Measurements from ENCODE around the gene NF1.

NF1 gene

DNA sequence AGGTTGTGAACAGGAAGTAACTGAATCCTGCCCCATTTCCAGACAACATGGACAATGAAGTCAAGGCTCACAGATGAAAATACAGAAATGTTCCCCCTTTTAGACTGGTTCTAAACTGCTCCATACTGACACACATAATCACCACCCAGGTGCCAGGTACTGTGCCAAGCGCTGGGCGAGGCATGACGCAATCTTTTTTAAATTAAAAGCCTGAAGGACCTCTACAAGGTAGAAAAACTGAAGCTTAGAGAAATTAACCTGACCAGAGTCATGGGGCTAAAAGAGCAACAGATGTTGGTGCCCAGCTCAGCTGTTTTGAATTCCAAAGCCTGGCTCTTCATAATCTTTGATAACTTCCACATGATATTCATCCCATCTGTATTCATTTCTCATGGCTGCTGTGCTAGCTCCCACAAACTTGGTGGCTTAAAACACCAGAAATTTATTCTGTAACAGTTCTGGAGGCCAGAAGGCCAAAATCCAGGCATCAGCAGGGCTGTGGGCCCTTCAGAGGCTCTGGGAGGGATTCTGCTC lies 291.8 kb downstream of the NF1 start:
- DNase-seq (ENCODE audit: low read depth) = no peak

DNA sequence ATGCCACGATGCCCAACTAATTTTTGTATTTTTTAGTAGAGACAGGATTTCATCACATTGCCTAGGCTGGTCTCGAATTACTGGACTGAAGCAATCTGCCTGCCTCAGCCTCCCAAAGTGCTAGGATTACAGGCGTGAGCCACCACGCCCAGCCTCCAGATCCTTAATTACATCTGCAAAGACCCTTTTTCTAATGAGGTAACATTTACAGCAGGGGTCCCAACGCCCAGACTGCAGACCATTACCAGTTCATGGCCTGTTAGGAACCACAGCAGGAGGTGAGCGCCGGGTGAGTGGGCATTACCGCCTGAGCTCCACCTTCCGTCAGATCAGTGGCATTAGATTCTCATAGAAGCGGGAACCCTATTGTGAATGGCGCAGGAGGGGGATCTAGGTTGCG lies 292.7 kb downstream of the NF1 start:
- DNase-seq (ENCODE audit: low read depth) = no peak

DNA sequence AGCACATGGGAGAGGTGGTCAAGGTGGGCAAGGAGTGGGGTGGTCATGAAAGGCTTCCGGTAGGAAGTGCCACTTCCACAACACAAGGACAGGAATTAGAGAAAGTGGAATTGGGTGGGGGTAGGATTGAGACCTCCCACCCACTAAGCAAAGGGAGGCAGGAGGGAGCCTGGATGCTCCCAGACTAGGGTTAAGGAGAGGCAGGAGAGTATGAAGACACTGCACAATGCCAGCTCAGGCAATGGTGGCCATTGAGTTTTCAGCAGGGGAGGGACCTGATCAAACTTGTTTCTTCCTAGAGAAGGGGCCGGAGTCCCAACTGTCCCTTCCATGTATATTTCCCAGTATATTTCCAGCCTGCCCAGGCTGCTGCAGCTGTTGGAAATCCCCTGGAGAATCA lies 293.6 kb downstream of the NF1 start:
- DNase-seq (ENCODE audit: low read depth) = no peak

DNA sequence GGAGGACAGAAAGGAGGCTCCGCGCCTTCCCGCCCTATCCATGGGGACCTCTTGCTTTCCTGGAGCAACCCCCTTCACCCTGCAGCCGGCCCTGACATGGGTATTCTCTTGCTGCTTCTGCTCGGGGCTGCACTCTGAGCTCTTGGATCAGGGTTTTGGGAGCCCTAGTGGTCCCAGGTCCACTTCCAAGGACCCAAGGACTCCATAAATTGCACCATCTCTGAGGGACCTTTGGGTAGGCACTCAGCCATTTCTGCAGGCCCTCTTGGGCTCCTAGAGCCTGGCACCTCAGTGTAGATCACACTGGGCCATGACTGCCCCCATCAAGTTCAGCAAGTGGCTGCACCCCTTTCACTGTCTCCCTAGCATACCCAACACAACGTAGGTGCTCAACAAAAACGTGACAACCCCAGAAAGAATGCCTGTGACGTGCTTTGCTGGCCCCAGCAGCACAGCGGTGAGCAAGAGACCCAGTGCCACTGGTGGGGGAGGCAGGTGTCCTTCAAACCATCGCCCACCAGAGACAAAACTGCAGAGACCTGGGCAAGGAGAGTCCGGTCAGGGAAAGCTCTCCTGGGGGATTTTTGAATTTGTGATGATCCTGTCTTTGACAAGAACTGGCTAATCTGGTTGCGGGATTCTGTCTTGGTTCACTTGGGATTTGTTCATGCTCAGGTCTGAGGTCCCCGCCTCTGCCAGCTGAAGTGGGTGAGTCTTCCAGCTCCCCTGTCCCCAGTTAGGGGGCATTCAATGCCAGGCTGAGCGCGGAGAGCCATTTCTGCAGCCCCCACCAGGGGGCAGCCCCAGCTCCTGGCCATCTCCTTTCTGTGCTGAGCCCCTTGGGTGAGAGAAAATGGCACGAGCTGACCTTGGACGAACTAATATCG lies 294.2 kb downstream of the NF1 start:
- DNase-seq (ENCODE audit: low read depth) = peak; percentile 14

DNA sequence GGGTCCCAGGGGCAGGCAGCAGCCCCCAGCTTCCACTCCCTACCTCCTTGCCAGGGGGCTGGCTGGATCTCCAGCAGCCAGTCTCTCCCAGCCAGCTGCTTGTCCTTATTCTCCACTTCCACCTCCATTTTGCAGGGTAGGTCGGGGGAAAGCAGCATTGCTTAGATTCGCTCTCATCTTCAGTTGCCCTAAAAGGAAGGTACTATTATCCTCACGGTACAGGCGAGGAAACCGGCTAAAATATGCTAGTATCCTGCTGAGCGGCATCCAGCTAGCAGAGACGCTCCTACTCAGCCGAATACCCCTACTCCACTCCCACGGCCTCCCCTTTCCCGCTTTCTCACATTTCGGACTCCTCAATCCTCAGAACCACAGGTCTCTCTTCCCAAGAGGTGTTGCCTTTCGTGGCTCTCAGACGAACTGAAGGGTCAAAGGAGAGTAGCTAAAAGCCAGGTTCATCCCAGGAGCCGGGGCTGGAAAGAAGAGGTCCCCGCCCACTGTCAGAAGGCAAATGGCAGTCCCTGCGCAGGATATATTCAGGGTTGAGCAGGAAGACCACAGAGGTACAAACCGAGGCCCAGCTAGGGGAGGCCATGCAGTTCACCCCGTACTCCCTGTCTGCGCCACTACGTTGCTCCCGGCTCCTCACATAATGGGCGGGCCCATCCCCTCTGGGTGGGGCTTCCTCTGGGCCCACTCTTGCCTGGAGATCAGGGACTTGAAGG lies 295.0 kb downstream of the NF1 start:
- no peak for DNase-seq (ENCODE audit: low read depth)

DNA sequence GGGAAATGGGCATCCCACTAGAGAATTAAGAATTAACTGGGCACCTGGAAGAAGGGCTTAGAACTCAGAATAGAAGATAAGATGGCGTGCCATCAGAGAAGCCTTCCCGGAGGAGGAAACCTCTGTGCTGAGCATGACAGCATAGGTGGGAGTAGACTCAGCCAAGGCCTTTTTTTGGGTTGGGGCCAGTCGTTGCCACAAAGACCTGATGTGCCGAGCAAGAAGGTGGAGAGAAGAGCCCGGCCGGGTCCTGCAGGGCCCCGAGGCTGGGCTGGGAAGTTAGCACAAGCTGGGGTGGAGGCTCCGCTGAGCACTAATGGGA lies 295.6 kb downstream of the NF1 start:
- DNase-seq (ENCODE audit: low read depth) = no peak

DNA sequence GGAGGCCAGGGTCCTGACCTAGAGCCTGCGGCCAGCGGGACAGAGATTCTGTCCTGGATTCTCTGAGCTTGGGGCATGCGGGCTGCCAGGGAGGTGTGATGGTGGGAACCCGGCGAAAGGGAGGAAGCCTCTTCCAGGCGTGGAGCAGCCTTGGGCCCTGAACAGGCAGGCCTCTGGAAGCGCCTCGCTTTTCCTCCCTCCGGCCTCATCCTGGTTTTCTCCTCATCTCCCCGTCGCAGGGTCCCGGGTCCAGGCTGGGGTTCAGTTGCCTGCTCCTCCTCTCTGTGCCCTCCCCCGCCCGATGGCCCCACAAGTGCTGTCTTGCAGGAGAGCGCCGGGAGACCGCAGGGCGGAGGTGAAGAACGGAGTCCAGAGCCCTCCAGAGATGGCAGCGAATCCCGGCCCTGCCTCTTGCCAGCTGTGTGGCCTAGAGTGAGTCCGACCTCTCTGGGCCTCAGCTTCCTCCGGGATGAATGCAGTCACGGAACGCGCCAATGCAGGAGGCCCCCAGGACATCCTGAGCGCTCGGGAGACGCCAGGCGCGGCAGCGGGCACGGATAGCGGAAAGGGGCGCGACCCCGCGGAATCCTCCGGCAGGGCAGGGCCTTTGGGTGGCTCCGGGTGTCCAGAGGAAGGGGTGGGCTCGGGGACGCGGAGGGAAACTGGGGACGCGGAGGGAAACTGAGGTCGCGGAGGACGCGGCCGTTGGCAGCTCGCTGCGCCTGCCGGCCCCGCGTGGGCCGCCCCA lies 296.1 kb downstream of the NF1 start:
- DNase-seq (ENCODE audit: low read depth) = no peak

DNA sequence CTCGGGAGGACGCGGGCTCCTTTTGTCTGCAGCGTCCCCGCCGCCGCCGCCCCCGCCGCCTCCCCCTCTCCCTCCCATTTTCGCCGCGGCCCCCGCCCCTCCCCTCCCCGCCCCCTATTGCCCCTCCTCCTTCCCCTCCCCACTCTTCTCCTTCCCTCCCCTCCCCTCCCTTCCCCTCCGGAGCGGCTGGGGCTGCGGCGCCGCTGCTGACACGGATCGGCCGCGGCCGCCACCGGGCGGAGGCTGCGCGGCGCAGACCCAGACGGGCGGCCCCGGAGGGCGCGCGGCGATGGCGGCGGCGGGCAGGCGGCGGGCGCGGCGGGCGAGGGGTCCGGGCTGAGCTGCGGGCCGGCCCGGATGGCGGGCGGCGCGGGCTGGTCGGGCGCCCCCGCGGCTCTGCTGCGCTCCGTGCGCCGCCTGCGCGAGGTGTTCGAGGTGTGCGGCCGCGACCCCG lies 296.7 kb downstream of the NF1 start, which contains the start of gene RAB11FIP4:
Gene RAB11FIP4, plus strand, starts transcription at position 180 of the 454 bp plus-strand sequence. Its CDS starts 178 bp downstream, at position 358.
- DNase-seq (ENCODE audit: low read depth) = no peak

DNA sequence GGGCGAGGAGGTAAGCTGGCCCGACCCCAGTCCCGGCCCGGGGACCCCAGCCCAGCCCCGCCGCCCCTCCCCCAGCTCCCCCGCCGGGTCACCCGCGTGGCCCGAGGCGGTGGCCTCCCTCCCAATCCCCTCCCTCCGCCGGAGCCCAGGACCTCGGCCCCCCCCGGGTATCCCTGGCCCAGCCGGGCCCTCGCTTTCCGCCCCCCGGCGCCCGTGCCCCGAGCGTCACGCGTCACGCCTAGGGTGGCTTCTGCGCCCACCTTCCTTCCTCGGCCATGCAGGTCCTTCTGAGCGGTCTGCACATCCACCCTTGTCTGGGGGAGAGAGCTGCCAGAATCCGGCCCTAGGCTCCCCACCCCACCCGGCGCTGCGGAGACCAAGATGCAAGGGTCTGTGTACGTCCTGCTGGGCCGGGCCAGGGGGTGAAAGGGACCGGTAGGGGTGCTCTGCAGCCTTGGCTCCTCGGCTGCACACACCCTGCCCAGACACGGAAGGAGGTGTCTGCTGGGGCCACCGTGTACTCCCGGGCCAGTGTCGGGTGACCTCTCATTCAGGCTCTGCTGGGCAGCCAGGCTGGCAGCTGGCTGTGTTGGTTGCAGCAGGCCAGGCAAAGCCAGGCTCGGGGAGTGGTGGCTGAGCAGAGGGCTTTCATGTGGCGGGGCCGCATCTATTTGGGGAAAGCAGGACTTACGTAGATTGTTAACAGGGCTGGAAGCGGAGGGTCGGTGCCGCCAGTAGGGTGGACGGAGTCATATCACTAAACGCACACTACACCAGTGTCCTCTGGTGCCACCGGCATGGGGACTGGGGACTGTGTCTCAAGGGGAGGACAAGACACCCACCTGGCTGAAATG lies 297.5 kb downstream of the NF1 start:
- no peak for DNase-seq (ENCODE audit: low read depth)

DNA sequence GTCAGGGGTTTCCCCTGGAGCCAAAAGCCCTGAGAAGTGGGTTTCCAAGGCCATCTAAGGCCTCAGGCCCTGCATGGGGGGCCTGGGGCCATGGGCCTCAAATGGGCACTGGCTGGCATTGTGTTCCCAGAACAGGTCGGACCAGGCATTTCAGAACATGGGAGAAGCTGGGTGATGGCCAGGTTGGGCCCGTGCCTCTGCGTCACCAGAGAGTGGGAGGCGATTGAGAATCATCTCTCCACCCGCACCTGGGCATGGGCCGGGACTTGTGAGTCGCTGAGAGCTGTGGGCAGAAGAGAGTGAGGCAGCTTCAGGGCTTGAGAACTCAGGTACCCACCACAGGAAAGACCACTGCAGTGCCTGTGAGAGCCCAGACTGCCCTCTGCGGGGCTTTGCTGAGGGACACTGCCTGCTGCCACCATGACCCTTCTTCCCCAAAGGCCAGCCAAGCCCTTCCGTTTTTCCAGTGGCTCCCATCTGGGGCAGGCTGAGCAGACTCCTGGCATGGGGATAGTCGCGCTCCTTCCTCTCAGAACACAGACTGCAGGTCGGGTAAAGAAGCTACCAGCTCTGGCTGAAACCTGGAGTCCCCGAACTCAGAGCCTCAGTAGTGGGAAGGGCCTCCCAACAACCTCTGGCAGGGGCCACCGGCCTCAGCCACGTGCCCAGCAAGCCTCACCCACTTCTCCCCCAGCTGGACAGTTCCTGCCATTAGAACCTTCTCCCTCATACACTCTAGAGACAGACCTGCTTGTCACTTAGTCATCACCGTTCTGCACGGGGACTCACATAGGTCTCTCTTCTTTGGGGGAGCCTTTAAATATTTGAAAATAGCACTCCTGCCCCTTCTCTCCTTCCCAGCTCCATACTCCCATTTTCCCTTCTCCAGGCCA lies 298.3 kb downstream of the NF1 start:
- DNase-seq (ENCODE audit: low read depth) = no peak

DNA sequence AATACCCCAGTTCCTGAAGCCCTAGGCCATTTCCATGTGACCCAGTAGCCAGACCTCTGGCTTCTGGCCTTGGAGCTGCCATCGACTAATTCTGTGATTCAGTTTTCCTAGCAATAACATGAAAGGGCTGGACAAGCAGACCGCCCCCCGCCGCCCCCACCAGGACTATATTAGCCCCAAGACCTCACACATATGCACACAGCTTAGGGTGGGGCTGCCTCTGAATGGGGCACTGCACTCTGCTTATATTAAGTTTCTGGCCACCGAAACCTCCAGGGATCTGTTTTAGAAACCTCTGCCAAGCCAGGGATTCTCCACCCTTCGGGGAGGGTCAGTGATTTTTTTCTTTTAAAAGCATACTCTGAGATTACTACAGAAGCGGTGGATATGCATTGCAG lies 299.0 kb downstream of the NF1 start:
- no peak for DNase-seq (ENCODE audit: low read depth)

DNA sequence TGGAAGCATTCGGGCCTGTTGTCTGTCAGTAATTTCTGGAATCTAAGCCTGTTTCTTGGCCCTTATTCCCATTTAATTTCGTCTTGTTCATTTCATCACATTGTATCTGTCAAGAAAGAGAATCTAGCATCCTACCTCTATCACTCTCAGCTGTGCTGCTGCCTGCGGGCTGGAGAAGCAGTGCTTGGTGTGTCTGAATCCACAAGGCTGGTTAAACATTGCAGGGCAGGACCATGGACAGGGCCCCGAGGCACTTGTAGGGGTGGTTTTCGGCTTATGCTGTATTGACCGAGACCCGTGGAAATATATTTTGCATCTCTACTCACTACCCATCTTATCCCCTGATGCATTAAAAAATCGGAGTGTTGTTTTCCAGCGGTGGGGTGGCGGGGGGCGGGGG lies 299.8 kb downstream of the NF1 start:
- no peak for DNase-seq (ENCODE audit: low read depth)

DNA sequence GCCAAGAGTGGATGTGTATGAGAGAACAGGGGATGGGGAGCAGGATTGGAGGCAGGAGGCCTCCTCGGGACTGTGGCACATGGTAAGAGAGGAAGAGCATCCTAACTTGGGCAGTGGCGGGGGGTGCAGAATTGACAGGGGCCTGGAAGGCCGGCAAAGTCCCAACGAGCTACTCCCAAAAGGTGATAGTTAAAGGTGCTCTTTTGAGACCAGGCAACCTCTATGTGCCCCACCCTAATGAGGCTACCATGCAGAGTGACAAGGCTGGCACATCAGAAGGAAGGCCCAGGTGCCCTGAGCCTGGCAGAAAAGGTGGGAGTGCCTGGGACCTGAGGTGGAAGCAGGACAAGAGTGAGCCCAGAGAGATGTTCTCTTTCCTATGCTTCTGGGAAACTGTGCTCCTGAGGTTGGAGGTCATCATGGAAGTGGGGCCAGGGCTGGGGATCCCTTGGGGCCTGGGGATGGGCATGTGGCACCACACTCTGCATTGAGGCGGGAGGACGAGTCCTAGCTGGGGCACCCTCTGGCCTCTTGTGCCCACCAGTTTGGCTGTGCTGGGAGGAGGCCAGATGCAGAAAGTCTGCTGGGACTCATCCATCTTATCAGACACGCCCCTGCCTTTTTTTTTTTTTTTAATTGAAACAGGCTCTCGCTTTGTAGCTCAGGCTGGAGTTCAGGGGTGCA lies 302.6 kb downstream of the NF1 start:
- DNase-seq (ENCODE audit: low read depth) = no peak

DNA sequence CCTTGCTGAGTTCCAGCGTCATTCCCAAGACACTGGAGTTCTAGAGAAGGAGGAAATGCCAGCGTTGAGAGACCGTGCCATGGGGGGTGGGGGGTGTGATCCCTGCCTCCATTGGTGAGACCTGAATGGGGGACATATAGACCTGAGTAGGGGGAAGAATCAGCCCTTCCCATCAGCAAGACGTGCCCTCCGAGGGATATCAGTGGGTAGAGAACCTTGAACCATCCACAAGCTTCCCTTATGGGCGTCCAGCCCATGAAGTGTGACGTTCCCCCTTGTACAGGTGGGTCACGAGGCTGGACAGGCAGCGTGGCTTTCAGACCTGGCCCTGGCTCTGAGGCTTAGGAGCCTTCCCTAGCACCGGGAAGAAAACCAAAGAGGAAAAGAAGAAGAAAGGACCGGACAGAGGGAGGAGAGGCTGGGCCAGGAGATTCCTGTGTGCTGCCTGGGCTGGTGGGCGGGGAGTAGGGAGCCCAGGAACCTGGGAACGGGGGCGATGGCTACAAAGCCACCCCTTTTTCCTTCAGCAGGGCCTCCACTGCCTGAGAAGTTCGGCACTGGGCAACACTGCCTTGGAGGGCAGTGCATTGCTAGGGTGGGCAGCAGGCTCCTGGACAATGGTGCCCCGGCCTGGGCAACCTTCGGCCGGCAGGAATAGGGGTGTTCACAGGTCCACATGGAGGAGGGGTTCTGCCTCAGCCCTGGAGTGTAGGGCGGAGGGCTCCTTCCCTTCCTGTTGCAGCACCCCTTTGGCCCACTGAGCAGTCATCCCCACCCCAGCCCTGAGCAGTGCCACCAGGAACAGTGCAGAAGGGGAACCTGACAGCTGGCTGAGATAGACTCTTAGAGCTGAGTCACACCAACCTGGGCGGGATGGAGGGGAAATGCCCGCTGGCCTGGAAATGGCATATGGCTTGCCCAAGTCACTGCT lies 303.9 kb downstream of the NF1 start:
- DNase-seq (ENCODE audit: low read depth) = no peak

DNA sequence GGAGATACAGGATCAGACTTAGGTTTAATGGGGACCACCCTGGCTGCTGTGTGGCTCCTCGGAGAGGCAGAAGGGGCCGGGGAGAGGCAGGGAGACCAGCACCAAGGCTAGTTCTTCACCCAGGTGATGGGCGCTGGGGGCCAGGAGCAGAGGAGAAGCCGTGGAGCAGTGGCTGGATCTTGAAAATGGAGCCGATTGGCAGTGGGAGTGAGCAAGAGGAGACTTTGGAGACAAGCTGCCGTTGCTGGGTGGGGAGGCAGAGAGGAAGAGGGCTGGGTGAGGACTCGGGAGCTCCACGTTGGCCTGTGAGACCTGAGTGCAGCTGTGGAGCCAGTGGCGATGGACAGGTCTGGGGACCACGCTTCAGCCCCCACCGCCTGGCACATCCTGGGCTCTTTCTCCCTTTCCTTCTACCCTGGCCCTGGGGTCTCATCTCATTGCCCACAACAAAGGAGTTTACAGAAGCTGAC lies 305.7 kb downstream of the NF1 start:
- DNase-seq (ENCODE audit: low read depth) = no peak

DNA sequence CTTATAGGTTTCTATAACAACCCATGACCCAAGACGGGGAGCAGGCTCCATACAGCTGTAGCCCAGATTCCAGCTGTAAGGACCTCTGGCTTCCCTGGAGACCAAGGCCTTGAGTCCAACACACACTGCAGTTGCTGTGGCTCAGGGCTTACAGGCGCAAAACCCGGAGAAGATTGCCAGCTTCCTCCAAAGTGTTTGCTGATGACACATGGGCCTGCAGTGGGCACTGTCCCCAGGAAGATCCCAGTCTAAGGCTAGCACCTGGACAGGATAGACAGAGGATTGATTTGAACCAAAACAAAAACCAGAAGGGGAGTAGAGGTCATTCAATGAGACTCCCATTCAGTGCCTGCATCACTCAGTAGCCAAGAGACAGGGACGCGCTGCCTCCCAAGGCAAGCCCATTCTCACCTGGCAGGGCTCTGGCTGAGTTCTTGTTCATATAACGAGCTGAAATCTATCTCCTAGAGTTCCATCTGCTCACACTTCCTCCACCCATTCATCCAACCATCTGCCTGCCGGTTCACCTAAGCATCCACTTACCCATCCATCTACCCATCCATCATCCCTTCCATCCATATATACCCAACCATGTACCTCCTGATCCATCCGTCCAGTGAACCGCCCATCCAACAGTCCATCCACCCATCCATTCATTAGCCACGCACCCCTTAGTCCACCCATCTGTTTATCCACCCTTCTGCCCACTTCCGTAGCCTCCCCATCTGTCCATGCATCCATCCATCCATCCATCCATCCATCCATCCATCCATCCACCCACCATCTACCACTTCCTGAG lies 306.9 kb downstream of the NF1 start:
- no peak for DNase-seq (ENCODE audit: low read depth)

DNA sequence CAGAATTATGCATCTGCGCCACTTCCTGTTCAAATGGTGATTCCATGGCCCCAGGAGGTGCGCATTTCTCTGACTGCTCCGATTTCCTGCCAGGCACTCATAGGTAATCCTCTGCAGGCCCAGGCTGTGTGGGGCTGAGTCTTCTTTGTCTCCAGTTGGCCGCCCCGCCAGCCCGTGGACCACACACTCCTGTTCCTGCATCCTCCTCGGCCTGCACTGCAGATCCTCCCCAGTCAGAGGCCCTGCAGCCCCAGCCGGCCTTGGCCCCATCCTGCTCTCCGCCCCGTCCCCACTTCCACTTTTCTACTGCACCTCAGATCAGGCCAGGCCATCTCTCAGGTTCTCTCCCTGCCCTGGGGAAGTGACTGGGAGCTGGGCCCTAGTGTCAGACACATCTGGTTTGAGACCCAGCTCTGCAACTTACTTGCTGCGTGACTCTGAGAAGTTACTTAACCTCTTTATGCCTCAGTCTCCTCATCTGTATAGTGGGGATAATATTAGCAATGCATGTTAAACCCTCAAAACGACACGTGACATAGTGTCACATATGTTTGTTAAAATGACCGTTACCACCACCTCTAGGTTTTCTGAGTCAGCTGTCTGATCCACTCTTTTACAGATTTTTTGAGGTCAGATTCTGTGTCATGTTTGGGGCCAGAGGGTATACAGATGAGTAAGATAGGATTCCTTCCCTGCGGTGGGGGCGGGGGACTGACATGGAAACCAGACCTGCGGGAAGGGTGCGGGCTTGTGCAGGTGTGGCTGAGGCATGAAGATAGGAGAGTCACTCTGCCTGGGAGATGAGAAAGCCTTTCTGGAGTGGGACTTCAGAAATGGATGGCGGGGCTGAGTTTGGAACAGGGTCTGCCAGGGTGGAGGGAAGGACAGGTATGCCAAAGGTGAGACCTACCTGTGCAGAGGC lies 309.5 kb downstream of the NF1 start:
- no peak for DNase-seq (ENCODE audit: low read depth)
